ENCODE data around the gene TMEM235. TPM values are rescaled to one million over a fixed set of nuclear protein-coding genes. Genes with fewer than 3 reads are reported as not detected.
A peak's percentile ranks its signal among the peaks of the same experiment; 100 is the strongest.

The TMEM235 gene
- total and polyA plus RNA-seq, 2 donors (not counting 3 experiments of a cell fraction or from before 2014, with no cell fraction given): 0.04 to 0.38 TPM

DNA sequence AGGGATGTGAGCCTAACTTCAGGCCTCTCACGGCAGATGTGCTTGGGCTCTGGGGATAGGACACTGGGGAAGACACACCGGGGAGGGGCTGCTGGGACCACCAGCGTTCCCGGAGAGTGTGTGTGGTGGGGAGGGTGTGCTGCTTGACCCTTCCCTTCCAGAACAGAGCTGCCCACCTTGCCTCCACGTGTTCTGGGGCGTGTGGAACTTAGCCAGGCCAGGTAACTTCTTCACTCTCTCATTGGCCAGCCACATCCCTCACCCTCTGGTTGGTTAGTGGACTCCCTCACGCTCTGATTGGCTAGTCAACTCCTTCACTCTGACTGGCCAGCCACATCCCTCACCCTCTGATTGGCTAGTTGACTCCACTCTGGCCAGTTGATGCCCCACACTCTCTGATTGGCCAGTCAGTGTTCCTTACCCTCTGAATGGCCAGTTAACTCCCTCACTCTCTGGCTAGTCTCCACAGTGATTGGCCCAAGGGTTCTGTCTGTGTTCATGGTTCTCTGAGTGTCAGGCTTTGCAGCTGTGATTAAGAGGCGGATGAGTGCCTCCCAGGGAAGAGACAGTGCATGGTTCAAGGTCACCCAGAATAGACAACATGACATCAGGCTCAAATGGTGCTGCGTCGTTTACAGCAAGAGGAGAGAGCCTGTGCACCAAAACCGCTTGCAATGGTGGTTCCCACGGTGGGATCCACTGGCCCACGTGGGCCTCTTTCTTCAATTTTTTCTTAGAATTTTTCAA lies 10.0 kb downstream of the TMEM235 start:
- POLR2A ChIA-PET: no interaction called here
- no TSS peak for BruUV-seq (replicated peaks)
- H2AFZ ChIP-seq (ENCODE audit: low read depth, low read length): no peak overlapping the region
- dilution Hi-C loops (cut with MboI; ENCODE audit: extremely low pct_ligation_motif_present, low sequenced_read_pairs) (no loop called here), intact Hi-C loops (cut with micrococcal nuclease) (no loop called here)
- DNase-seq (ENCODE audit: low read depth, low spot score) (peak; percentile 19), FAIRE-seq (no peak)
- H4K20me1 ChIP-seq (replicated peaks; ENCODE audit: control insufficient read depth, extremely low read depth, insufficient read depth, low read length): no peaks in the 10 kb centered on the region
- no peaks in the 10 kb centered on the region for H3K4me1 ChIP-seq (ENCODE audit: control insufficient read depth, extremely low read depth, insufficient read depth, low read length)
- no peaks in the 10 kb centered on the region for H3K9me3 ChIP-seq (replicated peaks; ENCODE audit: control insufficient read depth, insufficient read depth, low read length)
- no peaks in the 10 kb centered on the region for H3K9me1 ChIP-seq (replicated peaks; ENCODE audit: control insufficient read depth, extremely low read depth, insufficient read depth, low read length)
- CTCF ChIA-PET: interaction anchor here (1.4 to 1.7 kb wide), 2 partner anchors 10 to 156 kb away, joined by 4 to 5 read pairs; no protein-coding TSS in a partner anchor
- H3K79me2 ChIP-seq (ENCODE audit: control insufficient read depth, insufficient read depth, low read length): no peaks in the 10 kb centered on the region
- TF ChIP-seq MYC (IDR thresholded peaks at IDR 0.05; ENCODE audit: low read depth, low read length) (no peak), FOS (IDR thresholded peaks at IDR 0.05; ENCODE audit: borderline replicate concordance, insufficient read depth, low read length) (no peak)
- TF ChIP-seq, protein P1, sequence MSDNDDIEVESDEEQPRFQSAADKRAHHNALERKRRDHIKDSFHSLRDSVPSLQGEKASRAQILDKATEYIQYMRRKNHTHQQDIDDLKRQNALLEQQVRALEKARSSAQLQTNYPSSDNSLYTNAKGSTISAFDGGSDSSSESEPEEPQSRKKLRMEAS (IDR thresholded peaks at IDR 0.05; ENCODE audit: insufficient read depth, insufficient read length): no peak
- no peak overlapping the region for H3K27ac ChIP-seq (ENCODE audit: insufficient read depth, low read depth, low read length)
- no peaks in the 10 kb centered on the region for H3K36me3 ChIP-seq (ENCODE audit: control insufficient read depth in 2 of 2, extremely low read depth in 1 of 2, insufficient read depth in 2 of 2, low read length in 2 of 2)
- H3K27me3 ChIP-seq (ENCODE audit: control insufficient read depth in 2 of 2, insufficient read depth in 2 of 2, low read length in 2 of 2): no peaks in the 10 kb centered on the region
- no peak overlapping the region for H3K9ac ChIP-seq (replicated peaks; ENCODE audit: extremely low read depth, insufficient read depth, low read length)
- H3K4me2 ChIP-seq (ENCODE audit: insufficient read depth, low read length): no peak overlapping the region
- H3K4me3 ChIP-seq (replicated peaks in 1 of 3; ENCODE audit: insufficient read depth in 1 of 3, low read depth in 1 of 3, low read length in 3 of 3): no peak overlapping the region

DNA sequence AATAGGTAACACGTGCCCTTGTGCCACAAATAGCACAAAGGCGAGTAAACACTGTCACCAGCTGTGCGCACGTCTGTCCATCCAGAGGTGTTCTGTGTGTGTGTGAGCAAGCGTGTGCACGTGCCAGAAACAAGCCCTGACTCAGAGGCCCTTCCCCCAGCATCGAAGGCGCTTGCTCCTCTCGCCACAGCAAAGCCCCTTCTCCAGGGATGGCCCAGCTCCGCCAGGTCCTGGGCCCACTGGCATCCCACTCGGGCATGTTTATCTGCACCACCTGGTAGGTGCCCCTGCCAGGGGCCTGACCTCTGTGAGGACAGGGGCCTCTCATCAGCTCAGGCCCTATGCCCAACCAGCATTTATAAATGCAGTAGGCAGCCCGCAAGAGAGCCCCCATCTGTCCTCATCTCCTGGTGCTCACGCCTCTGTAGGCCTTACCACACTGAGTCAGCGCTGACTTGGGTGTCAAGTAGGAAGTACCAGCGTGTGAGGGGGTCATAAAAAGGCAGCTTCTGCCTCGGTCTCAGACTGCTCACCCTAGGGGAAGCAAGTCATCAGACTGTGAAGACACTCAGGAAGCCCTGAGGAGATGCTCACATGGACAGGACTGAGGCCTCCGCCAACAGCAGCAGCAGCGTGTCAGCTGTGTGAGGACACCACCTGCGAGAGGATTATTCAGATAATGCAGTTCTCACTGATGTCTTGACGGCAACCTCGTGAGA lies 10.8 kb downstream of the TMEM235 start:
- H3K4me1 ChIP-seq (ENCODE audit: control insufficient read depth, extremely low read depth, insufficient read depth, low read length): no peaks in the 10 kb centered on the region
- H2AFZ ChIP-seq (ENCODE audit: low read depth, low read length): no peak overlapping the region
- no peaks in the 10 kb centered on the region for H3K9me3 ChIP-seq (replicated peaks; ENCODE audit: control insufficient read depth, insufficient read depth, low read length)
- BruUV-seq (replicated peaks): no TSS peak
- DNase-seq (ENCODE audit: low read depth, low spot score): no peak
- H3K9ac ChIP-seq (replicated peaks; ENCODE audit: extremely low read depth, insufficient read depth, low read length): no peak overlapping the region
- no peaks in the 10 kb centered on the region for H3K79me2 ChIP-seq (ENCODE audit: control insufficient read depth, insufficient read depth, low read length)
- intact Hi-C loops (cut with micrococcal nuclease): no loop called here
- no peak for TF ChIP-seq POLR2A (IDR thresholded peaks at IDR 0.05; ENCODE audit: low read depth, low read length)
- no peak for TF ChIP-seq FOS (IDR thresholded peaks at IDR 0.05; ENCODE audit: borderline replicate concordance, insufficient read depth, low read length)
- no peak for TF ChIP-seq EZH2 (IDR thresholded peaks at IDR 0.05; ENCODE audit: borderline replicate concordance, low read depth, low read length, severe bottlenecking)
- dilution Hi-C loops (cut with MboI; ENCODE audit: extremely low pct_ligation_motif_present, low sequenced_read_pairs): no loop called here
- FAIRE-seq: no peak
- H4K20me1 ChIP-seq (replicated peaks; ENCODE audit: control insufficient read depth, extremely low read depth, insufficient read depth, low read length): no peaks in the 10 kb centered on the region
- H3K4me2 ChIP-seq (ENCODE audit: insufficient read depth, low read length): no peak overlapping the region
- CTCF ChIA-PET: interaction anchor here (1.4 to 1.7 kb wide), 2 partner anchors 9 to 157 kb away, joined by 4 to 5 read pairs; no protein-coding TSS in a partner anchor
- no peaks in the 10 kb centered on the region for H3K9me1 ChIP-seq (replicated peaks; ENCODE audit: control insufficient read depth, extremely low read depth, insufficient read depth, low read length)
- H3K4me3 ChIP-seq (replicated peaks in 1 of 3; ENCODE audit: insufficient read depth in 1 of 3, low read depth in 1 of 3, low read length in 3 of 3): no peak overlapping the region
- no peaks in the 10 kb centered on the region for H3K36me3 ChIP-seq (ENCODE audit: control insufficient read depth in 2 of 2, extremely low read depth in 1 of 2, insufficient read depth in 2 of 2, low read length in 2 of 2)
- H3K27me3 ChIP-seq (ENCODE audit: control insufficient read depth in 2 of 2, insufficient read depth in 2 of 2, low read length in 2 of 2): no peaks in the 10 kb centered on the region
- no peak overlapping the region for H3K27ac ChIP-seq (ENCODE audit: insufficient read depth, low read depth, low read length)
- POLR2A ChIA-PET: no interaction called here
